Liver (tissue), 9 donors: ENCODE data around the gene AFDN. TPM values are rescaled to one million over a fixed set of nuclear protein-coding genes. Genes with fewer than 3 reads are reported as not detected.
A peak's percentile ranks its signal among the peaks of the same experiment; 100 is the strongest.

ENCODE experiments used
- DNase-seq: peaks from one replicate; pipeline ENCODE4 v3.0.0-alpha.2; 2017; ENCODE audit warnings: low spot score
- H3K27ac ChIP-seq, 2 donors: one replicate each; pipeline ENCODE4 v1.7.0; 2013; ENCODE audit warnings: inconsistent platforms in 2 of 2, low read length in 2 of 2, control low read depth in 1 of 2, low read depth in 1 of 2, mild to moderate bottlenecking in 1 of 2
- H3K27me3 ChIP-seq, 4 donors: one replicate each; pipeline versions ENCODE4 v1.6.1 to v1.7.0; 2013; ENCODE audit warnings: low read length in 3 of 4, inconsistent platforms in 1 of 4, mild to moderate bottlenecking in 1 of 4, moderate library complexity in 1 of 4; ENCODE audit not compliant: control insufficient read depth in 4 of 4, insufficient read depth in 4 of 4
- H3K36me3 ChIP-seq, 4 donors: one replicate each; pipeline versions ENCODE4 v1.6.1 to v1.7.0; 2013; ENCODE audit warnings: low read length in 3 of 4, mild to moderate bottlenecking in 3 of 4, low read depth in 1 of 4, moderate library complexity in 1 of 4; ENCODE audit not compliant: control insufficient read depth in 4 of 4, insufficient read depth in 3 of 4
- H3K4me1 ChIP-seq, 4 donors: one replicate each; pipeline versions ENCODE4 v1.6.1 to v1.7.0; 2013; ENCODE audit warnings: low read length in 3 of 4, mild to moderate bottlenecking in 3 of 4, moderate library complexity in 1 of 4; ENCODE audit not compliant: control insufficient read depth in 4 of 4, insufficient read depth in 4 of 4
- H3K4me3 ChIP-seq, 3 donors: one replicate each; pipeline versions ENCODE4 v1.6.1 to v1.7.0; 2013; ENCODE audit warnings: low read length in 3 of 3, control low read depth in 1 of 3, low read depth in 1 of 3, mild to moderate bottlenecking in 1 of 3
- H3K9ac ChIP-seq, 2 donors: one replicate each; pipeline ENCODE4 v1.7.0; 2013; ENCODE audit warnings: low read length in 2 of 2, mild to moderate bottlenecking in 2 of 2, moderate library complexity in 2 of 2, control low read depth in 1 of 2, low read depth in 1 of 2
- H3K9me3 ChIP-seq, 4 donors: one replicate each; pipeline versions ENCODE4 v1.6.1 to v1.7.0; 2013; ENCODE audit warnings: low read length in 3 of 4; ENCODE audit not compliant: control insufficient read depth in 4 of 4
- CTCF ChIP-seq: fragments of 150-350 bp; IDR thresholded peaks from 2 replicates; pipeline ENCODE4 v1.5.1; 2017; ENCODE audit warnings: improper control_type of control experiment, low read depth, low read length; ENCODE audit not compliant: missing input control
- EGR1 ChIP-seq, 2 donors: IDR thresholded peaks; 2 replicates each; pipeline ENCODE4 v1.6.1; 2016 to 2018; ENCODE audit warnings: antibody characterized with exemption in 2 of 2, low read depth in 2 of 2
- FOXA1 ChIP-seq: IDR thresholded peaks from 2 replicates; pipeline ENCODE4 v1.6.1; 2016; ENCODE audit warnings: antibody characterized with exemption
- FOXA2 ChIP-seq: IDR thresholded peaks from 2 replicates; pipeline ENCODE4 v1.6.1; 2016; ENCODE audit warnings: antibody characterized with exemption
- GABPA ChIP-seq, 2 donors: IDR thresholded peaks in 1 of 2; conservative IDR thresholded peaks in 1 of 2; 2 replicates each; pipeline ENCODE4 v1.6.1; 2016; ENCODE audit warnings: antibody characterized with exemption in 2 of 2, mild to moderate bottlenecking in 1 of 2, moderate library complexity in 1 of 2
- HNF4A ChIP-seq, 2 donors: conservative IDR thresholded peaks; 2 replicates each; pipeline ENCODE4 v1.6.1; 2016; ENCODE audit warnings: antibody characterized with exemption in 2 of 2, mild to moderate bottlenecking in 2 of 2
- HNF4G ChIP-seq: IDR thresholded peaks from 2 replicates; pipeline ENCODE4 v1.6.1; 2016; ENCODE audit warnings: antibody characterized with exemption
- JUND ChIP-seq, 2 donors: IDR thresholded peaks; 2 replicates each; pipeline ENCODE4 v1.6.1; 2016; ENCODE audit warnings: antibody characterized with exemption in 2 of 2
- NR2F2 ChIP-seq: IDR thresholded peaks from 2 replicates; pipeline ENCODE4 v1.6.1; 2016; ENCODE audit warnings: antibody characterized with exemption
- RAD21 ChIP-seq, 2 donors: IDR thresholded peaks; 2 replicates each; pipeline ENCODE4 v1.6.1; 2016; ENCODE audit warnings: antibody characterized with exemption in 2 of 2, mild to moderate bottlenecking in 2 of 2
- REST ChIP-seq: IDR thresholded peaks from 2 replicates; pipeline ENCODE4 v1.6.1; 2016; ENCODE audit warnings: antibody characterized with exemption, mild to moderate bottlenecking
- RXRA ChIP-seq, 2 donors: IDR thresholded peaks; 2 replicates each; pipeline ENCODE4 v1.6.1; 2017 to 2018; ENCODE audit warnings: antibody characterized with exemption in 2 of 2, mild to moderate bottlenecking in 1 of 2
- SP1 ChIP-seq: IDR thresholded peaks from 2 replicates; pipeline ENCODE4 v1.6.1; 2018; ENCODE audit warnings: antibody characterized with exemption, mild to moderate bottlenecking
- TAF1 ChIP-seq: conservative IDR thresholded peaks from 2 replicates; pipeline ENCODE4 v1.6.1; 2016; ENCODE audit warnings: antibody characterized with exemption, mild to moderate bottlenecking
- YY1 ChIP-seq: IDR thresholded peaks from 2 replicates; pipeline ENCODE4 v1.6.1; 2016; ENCODE audit warnings: antibody characterized with exemption, mild to moderate bottlenecking
- WGBS: extraction: QIAGEN DNeasy Blood & Tissue Kit; methylation state at CpG from one replicate; pipeline ENCODE4 v1.1.7; 2013; 5-methylcytosine and 5-hydroxymethylcytosine counted together
- polyA plus RNA-seq, 2 donors: library from polyadenylated mRNA; stranded (reverse) in 1 of 2; unstranded in 1 of 2; fragments of 200-250 nt in 1 of 2; fragments of >200 nt in 1 of 2; fragmentation: Nextera tagmentation in 1 of 2; extraction: Ambion mirVana in 1 of 2; gene quantifications; one replicate each; pipeline versions ENCODE4 v1.2.1 to v1.2.3, GENCODE V29; 2013 to 2015
- total RNA-seq, 2 donors: library from RNA; depleted of rRNA; stranded (reverse); fragments of >200 nt; gene quantifications; one replicate each; pipeline ENCODE4 v1.2.3, GENCODE V29; 2014
- TF ChIP-seq, protein P1 (sequence below): IDR thresholded peaks from 2 replicates; pipeline ENCODE4 v1.6.1; 2016; ENCODE audit warnings: antibody characterized with exemption
- TF ChIP-seq, protein P2 (sequence below): IDR thresholded peaks from 2 replicates; pipeline ENCODE4 v1.6.1; 2016; ENCODE audit warnings: antibody characterized with exemption
- TF ChIP-seq, protein P3 (sequence below): IDR thresholded peaks from 2 replicates; pipeline ENCODE4 v1.6.1; 2016; ENCODE audit warnings: antibody characterized with exemption
- donor health status: healthy.
- donor health status: healthy.
- donor health status: healthy.
- donor health status: healthy.
- donor health status: healthy.

Gene AFDN
- total and polyA plus RNA-seq, 4 donors: 21.3 to 145 (median 29.3) TPM

- Histone ChIP-seq H3K9ac (peak overlapping the region in 1 of 2 donors; percentile 84), H3K27me3 (no peaks in the 10 kb centered on the region), H3K27ac (peak overlapping the region; percentile 5 to 65), H3K9me3 (no peaks in the 10 kb centered on the region), H3K4me1 (peaks cover 0 to 27% (median 11%) of the 10 kb centered on the region in 4 donors), H3K36me3 (peaks cover 4 to 17% (median 8%) of the 10 kb centered on the region in 4 donors), H3K4me3 (no peak overlapping the region)
- 50% methylated on average over 10 of the region's 10 CpGs for WGBS
- TF ChIP-seq CTCF (peak; percentile 4), FOXA1 (no peak), RAD21 (IDR thresholded peaks at IDR 0.05) (peak; percentile 67 to 80), EGR1 (IDR thresholded peaks at IDR 0.05; ENCODE audit: low read depth in 2 of 2) (no peak), REST (peak; percentile 99), HNF4G (no peak), YY1 (peak; percentile 19), TAF1 (peak; percentile 35), NR2F2 (peak; percentile 46), GABPA (IDR thresholded peaks at IDR 0.05 in 1 of 2, conservative IDR thresholded peaks at IDR 0.05 in 1 of 2) (no peak), RXRA (IDR thresholded peaks at IDR 0.05) (peak; percentile 46 to 73), SP1 (peak; percentile 94), JUND (IDR thresholded peaks at IDR 0.05) (no peak), FOXA2 (no peak), HNF4A (conservative IDR thresholded peaks at IDR 0.05) (peak; percentile 47 to 59)
- TF ChIP-seq, protein P1, sequence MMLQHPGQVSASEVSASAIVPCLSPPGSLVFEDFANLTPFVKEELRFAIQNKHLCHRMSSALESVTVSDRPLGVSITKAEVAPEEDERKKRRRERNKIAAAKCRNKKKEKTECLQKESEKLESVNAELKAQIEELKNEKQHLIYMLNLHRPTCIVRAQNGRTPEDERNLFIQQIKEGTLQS: no peak
- TF ChIP-seq, protein P2, sequence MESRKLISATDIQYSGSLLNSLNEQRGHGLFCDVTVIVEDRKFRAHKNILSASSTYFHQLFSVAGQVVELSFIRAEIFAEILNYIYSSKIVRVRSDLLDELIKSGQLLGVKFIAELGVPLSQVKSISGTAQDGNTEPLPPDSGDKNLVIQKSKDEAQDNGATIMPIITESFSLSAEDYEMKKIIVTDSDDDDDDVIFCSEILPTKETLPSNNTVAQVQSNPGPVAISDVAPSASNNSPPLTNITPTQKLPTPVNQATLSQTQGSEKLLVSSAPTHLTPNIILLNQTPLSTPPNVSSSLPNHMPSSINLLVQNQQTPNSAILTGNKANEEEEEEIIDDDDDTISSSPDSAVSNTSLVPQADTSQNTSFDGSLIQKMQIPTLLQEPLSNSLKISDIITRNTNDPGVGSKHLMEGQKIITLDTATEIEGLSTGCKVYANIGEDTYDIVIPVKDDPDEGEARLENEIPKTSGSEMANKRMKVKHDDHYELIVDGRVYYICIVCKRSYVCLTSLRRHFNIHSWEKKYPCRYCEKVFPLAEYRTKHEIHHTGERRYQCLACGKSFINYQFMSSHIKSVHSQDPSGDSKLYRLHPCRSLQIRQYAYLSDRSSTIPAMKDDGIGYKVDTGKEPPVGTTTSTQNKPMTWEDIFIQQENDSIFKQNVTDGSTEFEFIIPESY: no peak
- TF ChIP-seq, protein P3, sequence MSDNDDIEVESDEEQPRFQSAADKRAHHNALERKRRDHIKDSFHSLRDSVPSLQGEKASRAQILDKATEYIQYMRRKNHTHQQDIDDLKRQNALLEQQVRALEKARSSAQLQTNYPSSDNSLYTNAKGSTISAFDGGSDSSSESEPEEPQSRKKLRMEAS: peak; percentile 36
- no peak for DNase-seq
These were observed 80.2 kb downstream of the AFDN start for GRCh38 chr6:167906899-167907298.
